GM12801 (cell line): ENCODE results near the gene GALNT17.

ENCODE experiments used
- CTCF ChIP-seq: IDR thresholded peaks from one replicate; pipeline ENCODE4 v1.5.1; 2011; ENCODE audit warnings: control low read depth; ENCODE audit not compliant: insufficient read length; ENCODE audit errors: extremely low read depth

Gene GALNT17

GRCh38 chr7:71612911-71613310, 481.0 kb downstream of the GALNT17 start:
- no peak for TF ChIP-seq CTCF

DNA sequence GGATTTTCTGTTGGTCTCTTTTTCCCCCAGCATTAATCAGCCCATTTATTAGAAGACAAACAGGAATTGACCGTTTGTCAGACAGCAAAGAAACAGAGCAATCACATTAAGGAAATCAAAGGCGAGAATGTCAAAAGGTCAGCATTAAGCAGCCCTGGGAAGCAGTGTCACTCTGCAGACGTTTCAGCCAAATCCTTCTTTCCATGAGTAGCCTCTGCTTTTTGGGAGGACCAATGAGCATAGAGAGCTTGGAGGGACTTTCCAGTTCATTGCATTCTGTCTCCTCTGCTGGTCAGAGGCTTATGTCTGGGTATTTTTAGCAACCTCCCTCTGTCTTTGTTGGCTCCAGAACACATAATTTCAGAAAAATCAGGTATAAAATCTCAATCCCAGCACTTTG, 481.4 kb downstream of the GALNT17 start:
- TF ChIP-seq CTCF: no peak

DNA sequence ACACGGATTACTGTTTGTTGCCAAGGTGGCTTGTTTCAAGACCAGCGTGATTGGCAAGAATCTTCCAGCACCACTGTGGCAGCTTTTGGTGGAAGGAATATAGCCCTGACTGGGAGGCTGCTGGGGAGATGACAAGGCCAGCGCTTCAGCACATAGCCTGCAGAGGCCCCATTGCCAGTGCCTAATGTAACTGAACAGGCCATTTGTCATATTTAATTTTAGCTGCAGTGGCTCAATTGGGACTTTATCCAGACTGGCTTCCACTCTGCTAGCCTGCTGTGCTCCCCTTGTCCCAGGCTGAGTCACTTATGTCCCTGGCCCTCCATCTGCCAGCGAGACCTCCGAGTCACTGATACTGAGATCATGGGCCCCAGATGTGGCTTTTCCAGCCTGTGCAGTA, 483.1 kb downstream of the GALNT17 start:
- no peak for TF ChIP-seq CTCF

DNA sequence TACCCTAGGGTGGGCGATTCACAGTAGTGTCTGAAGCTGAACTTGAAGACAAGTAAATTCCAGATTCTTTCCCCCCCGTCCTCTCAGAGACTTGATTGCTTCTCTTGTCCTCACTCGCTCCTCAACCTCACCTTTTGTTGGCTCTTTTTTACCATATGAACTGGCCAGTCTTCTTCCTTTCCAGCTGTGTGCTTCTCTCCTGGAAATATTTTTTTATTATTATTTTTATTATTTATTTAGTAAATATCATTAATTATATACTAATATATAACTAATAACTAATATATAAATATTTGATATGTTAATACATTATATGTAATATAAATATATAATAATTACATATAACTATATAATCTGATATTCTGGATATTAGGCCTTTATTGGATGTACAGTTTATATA, 484.3 kb downstream of the GALNT17 start:
- no peak for TF ChIP-seq CTCF

DNA sequence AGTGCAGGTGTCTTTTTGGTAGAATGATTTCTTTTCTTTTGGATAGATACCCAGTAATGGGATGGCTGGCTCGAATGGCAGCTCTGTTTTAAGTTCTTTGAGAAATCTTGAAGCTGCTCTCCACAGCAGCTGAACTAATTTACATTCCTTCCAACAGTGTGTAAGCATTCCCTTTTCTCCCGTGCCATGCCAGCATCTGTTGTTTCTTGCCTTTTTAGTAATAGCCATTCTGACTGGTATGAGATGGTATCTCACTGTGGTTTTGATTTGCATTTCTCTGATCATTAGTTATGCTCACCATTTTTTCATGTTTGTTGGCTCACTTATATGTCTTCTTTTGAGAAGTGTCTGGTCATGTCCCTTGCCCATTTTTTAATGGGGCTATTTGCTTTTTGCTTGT, 486.3 kb downstream of the GALNT17 start:
- TF ChIP-seq CTCF: no peak

DNA sequence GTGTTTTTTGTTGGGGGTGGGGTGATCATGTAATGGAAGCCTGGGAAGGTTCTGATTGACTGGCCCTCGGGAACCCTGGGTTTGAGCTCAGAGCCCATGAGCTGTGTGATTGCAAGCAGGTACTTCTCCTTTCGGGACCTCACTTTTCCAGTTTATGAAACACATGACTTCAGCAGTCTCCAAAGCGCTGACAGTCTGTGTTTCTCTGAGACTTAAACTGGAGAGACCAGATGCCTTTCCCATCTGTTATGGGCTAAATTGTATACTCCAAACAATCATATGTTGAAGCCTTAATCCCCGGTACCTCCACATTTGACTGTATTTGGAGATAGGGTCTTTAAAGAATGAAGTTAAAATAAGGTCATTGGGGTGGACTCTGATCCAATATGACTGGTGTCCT, 493.6 kb downstream of the GALNT17 start:
- TF ChIP-seq CTCF: no peak

- no peak for TF ChIP-seq CTCF
Measured at GRCh38 chr7:71626206-71626605, 494.3 kb downstream of the GALNT17 start.

GRCh38 chr7:71627651-71628050, 495.7 kb downstream of the GALNT17 start:
- no peak for TF ChIP-seq CTCF
